ENCODE results near the gene NKAIN2.

DNA sequence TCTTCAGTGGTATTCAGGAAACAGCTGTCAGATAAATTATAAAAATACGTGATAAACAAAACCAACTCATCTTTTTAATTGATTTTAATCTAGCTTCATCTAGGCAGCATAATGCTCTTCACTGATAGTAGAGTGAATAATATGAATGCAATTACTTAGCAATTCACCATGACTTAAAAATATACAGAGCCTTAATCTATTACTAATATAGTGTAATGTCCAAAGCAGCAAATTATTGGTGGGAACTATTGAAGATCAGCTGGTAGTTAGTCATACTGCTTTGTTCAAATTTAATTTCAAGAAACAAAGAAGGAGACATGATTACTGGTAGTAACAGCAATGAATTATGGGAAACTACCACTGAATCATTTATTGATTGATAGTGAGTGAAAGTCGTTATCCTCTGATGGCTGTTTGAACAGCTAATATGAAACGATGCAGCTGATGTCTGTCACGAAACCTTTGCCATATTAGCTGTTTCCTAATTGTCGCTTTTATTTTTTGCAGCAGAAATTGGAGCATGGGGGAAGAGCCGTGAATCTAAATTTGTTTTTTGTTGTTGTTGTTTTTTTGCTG is 99.2 kb downstream of the NKAIN2 start:
- TF ChIP-seq, protein P1, sequence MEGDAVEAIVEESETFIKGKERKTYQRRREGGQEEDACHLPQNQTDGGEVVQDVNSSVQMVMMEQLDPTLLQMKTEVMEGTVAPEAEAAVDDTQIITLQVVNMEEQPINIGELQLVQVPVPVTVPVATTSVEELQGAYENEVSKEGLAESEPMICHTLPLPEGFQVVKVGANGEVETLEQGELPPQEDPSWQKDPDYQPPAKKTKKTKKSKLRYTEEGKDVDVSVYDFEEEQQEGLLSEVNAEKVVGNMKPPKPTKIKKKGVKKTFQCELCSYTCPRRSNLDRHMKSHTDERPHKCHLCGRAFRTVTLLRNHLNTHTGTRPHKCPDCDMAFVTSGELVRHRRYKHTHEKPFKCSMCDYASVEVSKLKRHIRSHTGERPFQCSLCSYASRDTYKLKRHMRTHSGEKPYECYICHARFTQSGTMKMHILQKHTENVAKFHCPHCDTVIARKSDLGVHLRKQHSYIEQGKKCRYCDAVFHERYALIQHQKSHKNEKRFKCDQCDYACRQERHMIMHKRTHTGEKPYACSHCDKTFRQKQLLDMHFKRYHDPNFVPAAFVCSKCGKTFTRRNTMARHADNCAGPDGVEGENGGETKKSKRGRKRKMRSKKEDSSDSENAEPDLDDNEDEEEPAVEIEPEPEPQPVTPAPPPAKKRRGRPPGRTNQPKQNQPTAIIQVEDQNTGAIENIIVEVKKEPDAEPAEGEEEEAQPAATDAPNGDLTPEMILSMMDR (IDR thresholded peaks at IDR 0.05): no peak
- no peak for TF ChIP-seq ZFX (IDR thresholded peaks at IDR 0.05; ENCODE audit: borderline replicate concordance)

Data from 22Rv1 (cell line).